GM23338 (cell line): ENCODE results near the gene MGRN1.

ENCODE experiments used
- CREB1 ChIP-seq: fragments of 250-450 bp; sonication (Bioruptor Pico); IDR thresholded peaks from 2 replicates; pipeline ENCODE4 v1.5.0; 2020; ENCODE audit warnings: low read depth, mild to moderate bottlenecking, moderate library complexity
- EZH2 ChIP-seq: fragments of 200-600 bp; sonication (generic); IDR thresholded peaks from one replicate; pipeline ENCODE4 v1.8.0; 2017; ENCODE audit warnings: antibody characterized with exemption, mild to moderate bottlenecking, low read depth; ENCODE audit not compliant: unreplicated experiment
- EZH2phosphoT487 ChIP-seq: fragments of 200-600 bp; sonication (generic); IDR thresholded peaks from one replicate; pipeline ENCODE4 v1.8.1; 2018; ENCODE audit warnings: antibody characterized with exemption; ENCODE audit not compliant: unreplicated experiment
- JUNB ChIP-seq: IDR thresholded peaks from one replicate; pipeline ENCODE4 v1.6.1; 2016; ENCODE audit warnings: antibody characterized with exemption; ENCODE audit not compliant: unreplicated experiment
- NANOG ChIP-seq: IDR thresholded peaks from 2 replicates; pipeline ENCODE4 v1.6.1; 2016; ENCODE audit warnings: antibody characterized with exemption, borderline replicate concordance
- POLR2AphosphoS5 ChIP-seq: IDR thresholded peaks from 2 replicates; pipeline ENCODE4 v1.6.1; 2016; ENCODE audit warnings: antibody characterized with exemption, low read depth
- ZNF114 ChIP-seq: fragments of 250-450 bp; sonication (Bioruptor Pico); IDR thresholded peaks from 2 replicates; pipeline ENCODE4 v1.5.0; 2020; ENCODE audit warnings: mild to moderate bottlenecking, moderate library complexity
- ZNF331 ChIP-seq: fragments of 250-450 bp; sonication (Bioruptor Pico); IDR thresholded peaks from 2 replicates; pipeline ENCODE4 v1.5.0; 2020; ENCODE audit warnings: low read depth, mild to moderate bottlenecking, moderate library complexity
- TF ChIP-seq, protein P1 (sequence below), 2 experiments: fragments of 200-600 bp in 1 of 2; sonication (generic) in 1 of 2; conservative IDR thresholded peaks; 2 replicates each; pipeline versions ENCODE4 v1.5.1 to v1.6.1; 2016 to 2017; ENCODE audit warnings: antibody characterized with exemption in 2 of 2, low read depth in 2 of 2, mild to moderate bottlenecking in 2 of 2, moderate library complexity in 1 of 2
- TF ChIP-seq, protein P2 (sequence below): IDR thresholded peaks from 2 replicates; pipeline ENCODE4 v1.6.1; 2016; ENCODE audit warnings: antibody characterized with exemption
- TF ChIP-seq, protein P3 (sequence below): IDR thresholded peaks from one replicate; pipeline ENCODE4 v1.6.1; 2018; ENCODE audit warnings: antibody characterized with exemption; ENCODE audit not compliant: unreplicated experiment

DNA sequence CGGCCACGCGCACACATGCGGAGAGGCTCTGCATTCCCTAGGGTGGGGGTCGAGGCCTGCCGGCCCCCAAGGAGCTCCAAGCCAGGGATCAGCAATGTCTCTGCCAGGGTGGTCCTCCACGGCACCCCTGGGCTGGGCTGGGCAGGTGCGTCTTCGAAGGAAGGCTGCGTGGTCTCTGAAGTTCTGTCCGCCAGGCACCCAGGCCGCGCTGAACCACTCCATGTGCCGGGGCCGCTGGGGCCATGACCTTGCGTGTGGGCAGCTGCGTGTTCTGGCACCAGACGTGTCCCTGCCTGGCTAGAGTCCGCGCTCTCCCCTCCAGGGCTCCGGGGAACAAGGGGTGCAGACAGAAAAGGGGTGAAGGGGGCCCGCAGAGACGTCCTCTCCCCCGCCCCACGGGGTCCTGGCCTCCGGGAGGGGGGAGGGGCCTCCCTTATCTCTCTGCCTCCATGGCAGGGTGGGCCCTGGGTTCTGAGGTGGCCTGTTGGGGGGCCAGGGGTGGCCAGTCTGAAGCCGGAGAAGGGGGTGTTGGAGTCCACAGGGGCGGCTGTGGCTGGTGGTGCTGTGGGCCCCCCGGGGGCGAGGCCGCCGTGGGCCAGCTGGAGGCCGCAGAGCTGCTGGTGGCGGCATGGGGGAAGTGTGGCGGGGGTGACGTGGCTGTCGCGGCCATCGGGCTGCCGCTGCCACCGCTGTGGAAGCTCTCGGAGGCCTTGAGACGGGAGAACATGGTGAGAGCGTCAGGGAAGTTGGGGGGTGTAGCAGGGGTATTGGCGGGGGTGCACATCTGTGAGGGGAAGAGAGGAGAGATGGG is 15.2 kb upstream of the MGRN1 start:
- no peak for TF ChIP-seq POLR2AphosphoS5
- TF ChIP-seq, protein P1, sequence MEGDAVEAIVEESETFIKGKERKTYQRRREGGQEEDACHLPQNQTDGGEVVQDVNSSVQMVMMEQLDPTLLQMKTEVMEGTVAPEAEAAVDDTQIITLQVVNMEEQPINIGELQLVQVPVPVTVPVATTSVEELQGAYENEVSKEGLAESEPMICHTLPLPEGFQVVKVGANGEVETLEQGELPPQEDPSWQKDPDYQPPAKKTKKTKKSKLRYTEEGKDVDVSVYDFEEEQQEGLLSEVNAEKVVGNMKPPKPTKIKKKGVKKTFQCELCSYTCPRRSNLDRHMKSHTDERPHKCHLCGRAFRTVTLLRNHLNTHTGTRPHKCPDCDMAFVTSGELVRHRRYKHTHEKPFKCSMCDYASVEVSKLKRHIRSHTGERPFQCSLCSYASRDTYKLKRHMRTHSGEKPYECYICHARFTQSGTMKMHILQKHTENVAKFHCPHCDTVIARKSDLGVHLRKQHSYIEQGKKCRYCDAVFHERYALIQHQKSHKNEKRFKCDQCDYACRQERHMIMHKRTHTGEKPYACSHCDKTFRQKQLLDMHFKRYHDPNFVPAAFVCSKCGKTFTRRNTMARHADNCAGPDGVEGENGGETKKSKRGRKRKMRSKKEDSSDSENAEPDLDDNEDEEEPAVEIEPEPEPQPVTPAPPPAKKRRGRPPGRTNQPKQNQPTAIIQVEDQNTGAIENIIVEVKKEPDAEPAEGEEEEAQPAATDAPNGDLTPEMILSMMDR (conservative IDR thresholded peaks at IDR 0.05; ENCODE audit: low read depth in 2 of 2) = no peak
- no peak for TF ChIP-seq ZNF114 (CRISPR knock-in tag)
- no peak for TF ChIP-seq EZH2phosphoT487
- TF ChIP-seq, protein P2, sequence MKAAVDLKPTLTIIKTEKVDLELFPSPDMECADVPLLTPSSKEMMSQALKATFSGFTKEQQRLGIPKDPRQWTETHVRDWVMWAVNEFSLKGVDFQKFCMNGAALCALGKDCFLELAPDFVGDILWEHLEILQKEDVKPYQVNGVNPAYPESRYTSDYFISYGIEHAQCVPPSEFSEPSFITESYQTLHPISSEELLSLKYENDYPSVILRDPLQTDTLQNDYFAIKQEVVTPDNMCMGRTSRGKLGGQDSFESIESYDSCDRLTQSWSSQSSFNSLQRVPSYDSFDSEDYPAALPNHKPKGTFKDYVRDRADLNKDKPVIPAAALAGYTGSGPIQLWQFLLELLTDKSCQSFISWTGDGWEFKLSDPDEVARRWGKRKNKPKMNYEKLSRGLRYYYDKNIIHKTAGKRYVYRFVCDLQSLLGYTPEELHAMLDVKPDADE = no peak
- TF ChIP-seq, protein P3, sequence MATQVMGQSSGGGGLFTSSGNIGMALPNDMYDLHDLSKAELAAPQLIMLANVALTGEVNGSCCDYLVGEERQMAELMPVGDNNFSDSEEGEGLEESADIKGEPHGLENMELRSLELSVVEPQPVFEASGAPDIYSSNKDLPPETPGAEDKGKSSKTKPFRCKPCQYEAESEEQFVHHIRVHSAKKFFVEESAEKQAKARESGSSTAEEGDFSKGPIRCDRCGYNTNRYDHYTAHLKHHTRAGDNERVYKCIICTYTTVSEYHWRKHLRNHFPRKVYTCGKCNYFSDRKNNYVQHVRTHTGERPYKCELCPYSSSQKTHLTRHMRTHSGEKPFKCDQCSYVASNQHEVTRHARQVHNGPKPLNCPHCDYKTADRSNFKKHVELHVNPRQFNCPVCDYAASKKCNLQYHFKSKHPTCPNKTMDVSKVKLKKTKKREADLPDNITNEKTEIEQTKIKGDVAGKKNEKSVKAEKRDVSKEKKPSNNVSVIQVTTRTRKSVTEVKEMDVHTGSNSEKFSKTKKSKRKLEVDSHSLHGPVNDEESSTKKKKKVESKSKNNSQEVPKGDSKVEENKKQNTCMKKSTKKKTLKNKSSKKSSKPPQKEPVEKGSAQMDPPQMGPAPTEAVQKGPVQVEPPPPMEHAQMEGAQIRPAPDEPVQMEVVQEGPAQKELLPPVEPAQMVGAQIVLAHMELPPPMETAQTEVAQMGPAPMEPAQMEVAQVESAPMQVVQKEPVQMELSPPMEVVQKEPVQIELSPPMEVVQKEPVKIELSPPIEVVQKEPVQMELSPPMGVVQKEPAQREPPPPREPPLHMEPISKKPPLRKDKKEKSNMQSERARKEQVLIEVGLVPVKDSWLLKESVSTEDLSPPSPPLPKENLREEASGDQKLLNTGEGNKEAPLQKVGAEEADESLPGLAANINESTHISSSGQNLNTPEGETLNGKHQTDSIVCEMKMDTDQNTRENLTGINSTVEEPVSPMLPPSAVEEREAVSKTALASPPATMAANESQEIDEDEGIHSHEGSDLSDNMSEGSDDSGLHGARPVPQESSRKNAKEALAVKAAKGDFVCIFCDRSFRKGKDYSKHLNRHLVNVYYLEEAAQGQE = no peak
- TF ChIP-seq JUNB = no peak
- TF ChIP-seq EZH2 = no peak
- no peak for TF ChIP-seq NANOG
- no peak for TF ChIP-seq CREB1 (CRISPR knock-in tag)
- TF ChIP-seq ZNF331 (CRISPR knock-in tag) = no peak
